Measurements from ENCODE around the gene MYL3.

DNA sequence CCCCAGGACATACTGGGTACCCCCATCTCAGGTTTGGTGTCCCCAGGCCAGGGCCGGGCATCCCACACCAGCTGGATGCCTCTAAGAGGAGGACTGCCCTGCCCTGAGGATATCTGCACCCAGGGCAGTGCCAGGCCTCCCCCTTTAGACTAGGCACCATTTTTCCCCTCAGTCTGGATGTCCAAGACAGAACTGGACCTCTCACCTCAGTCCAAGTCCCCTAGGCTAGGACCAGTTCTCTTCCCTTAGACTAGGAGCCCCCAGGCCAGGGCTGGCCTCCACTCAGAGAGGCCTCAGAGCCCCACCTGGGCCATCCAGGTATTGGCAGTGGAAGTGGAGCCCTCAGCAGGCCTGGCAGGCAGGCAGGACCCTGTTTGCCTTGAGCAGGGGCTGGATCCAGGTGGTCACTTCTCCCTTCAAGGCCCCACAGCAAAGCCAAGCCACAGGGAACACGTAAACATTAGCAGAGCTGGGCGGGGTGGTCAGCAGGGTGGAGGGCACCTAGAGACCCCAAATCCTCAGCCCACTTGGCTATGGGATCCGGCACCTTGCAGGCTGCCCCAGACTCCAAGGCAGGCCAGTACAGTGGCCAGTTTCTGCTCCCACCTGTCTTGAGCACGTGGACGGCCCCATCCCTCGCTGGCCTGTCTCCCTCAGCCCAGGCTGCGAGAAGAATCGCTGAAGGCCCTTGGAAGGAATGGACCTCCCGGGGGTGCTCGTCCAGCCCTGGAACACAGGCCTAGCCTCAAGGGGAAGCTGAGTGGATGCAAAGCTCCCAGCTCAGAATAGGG lies 42.6 kb upstream of the MYL3 start:
- no peak for TF ChIP-seq EP300 (IDR thresholded peaks at IDR 0.05; ENCODE audit: borderline replicate concordance)
- TF ChIP-seq, protein P1, sequence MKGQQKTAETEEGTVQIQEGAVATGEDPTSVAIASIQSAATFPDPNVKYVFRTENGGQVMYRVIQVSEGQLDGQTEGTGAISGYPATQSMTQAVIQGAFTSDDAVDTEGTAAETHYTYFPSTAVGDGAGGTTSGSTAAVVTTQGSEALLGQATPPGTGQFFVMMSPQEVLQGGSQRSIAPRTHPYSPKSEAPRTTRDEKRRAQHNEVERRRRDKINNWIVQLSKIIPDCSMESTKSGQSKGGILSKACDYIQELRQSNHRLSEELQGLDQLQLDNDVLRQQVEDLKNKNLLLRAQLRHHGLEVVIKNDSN (IDR thresholded peaks at IDR 0.05): no peak
